COLO829 (cell line): ENCODE data around the gene DHCR7.
"Not testable (repeated sequence)": the region's sequence is repeated elsewhere in the genome, so short reads cannot be mapped to it uniquely, and the experiment has no call there.

Source experiments
- DNase-seq: peaks from one replicate; pipeline ENCODE4 v3.0.0; 2012; ENCODE audit warnings: low spot score

Gene DHCR7

DNA sequence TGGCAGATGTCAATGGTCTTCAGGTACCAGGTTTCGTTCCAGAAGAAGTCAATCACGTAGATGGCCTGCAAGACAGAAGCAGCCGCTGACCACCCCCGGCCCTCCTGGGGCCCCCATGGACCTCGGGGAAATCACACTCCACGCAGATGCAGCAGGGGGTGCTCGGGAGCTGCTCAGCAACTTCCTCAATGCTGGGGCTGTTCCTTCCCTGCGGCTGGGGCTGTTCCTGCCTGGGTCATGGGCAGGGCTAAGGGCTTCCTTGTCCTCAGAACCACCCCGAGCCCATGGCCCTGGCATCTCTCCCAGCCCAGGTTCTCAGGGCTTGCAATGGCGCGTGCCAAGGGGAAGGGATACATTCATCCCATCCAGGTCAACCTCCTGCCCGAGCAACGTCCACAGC is 10.3 kb downstream of the DHCR7 start:
- no peak for DNase-seq

GRCh38 chr11:71437399-71437798 is 10.8 kb downstream of the DHCR7 start:
- DNase-seq, result no peak

DNA sequence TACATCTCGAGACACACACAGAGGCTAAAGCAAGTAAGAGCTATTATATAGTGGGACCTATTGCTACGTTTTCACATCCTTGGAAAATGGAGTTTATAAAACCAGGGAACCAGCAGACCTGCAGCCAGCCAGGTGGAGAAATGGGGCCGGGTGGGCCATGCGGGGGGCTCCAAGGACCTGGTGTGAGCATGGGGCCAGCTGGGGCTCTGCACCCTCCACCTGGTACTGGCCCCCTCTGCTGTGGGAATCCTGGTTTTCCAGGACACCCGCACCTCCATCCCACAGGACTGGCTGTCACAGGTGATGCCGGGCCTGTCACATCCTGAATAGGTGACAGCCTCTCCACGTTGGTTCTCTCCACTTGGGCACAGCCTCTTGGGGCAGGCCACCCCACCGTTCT is 11.3 kb downstream of the DHCR7 start:
- no peak for DNase-seq

GRCh38 chr11:71435278-71435951 is 12.8 kb downstream of the DHCR7 start:
- DNase-seq, result no peak

DNA sequence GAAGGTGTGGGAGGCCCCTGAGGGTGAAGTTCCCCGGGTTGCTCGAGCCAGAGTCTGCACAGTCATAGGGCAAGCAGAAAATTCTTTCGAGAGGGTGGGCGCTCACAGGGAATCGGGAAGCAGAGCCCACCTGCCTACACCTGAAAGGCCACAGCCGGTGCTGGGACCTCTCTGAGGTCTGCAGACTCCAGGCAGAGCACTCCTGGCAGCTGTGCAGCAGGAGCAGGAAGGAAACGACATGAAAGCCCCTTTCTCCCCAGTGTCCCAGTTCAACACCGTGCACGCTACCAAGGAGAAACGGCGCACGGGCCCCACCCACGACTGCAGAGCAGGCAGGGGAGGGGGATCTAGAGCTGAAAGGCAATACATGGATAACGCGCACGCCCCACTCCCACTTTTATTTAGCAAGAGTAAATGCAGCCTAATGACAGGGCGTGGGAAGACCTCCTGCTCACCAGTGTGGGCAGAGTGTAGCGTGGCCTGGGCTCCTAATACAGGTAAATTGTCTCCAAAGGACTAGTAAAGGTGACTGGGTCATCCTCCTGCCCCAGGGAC is 13.5 kb downstream of the DHCR7 start:
- no peak for DNase-seq

DNA sequence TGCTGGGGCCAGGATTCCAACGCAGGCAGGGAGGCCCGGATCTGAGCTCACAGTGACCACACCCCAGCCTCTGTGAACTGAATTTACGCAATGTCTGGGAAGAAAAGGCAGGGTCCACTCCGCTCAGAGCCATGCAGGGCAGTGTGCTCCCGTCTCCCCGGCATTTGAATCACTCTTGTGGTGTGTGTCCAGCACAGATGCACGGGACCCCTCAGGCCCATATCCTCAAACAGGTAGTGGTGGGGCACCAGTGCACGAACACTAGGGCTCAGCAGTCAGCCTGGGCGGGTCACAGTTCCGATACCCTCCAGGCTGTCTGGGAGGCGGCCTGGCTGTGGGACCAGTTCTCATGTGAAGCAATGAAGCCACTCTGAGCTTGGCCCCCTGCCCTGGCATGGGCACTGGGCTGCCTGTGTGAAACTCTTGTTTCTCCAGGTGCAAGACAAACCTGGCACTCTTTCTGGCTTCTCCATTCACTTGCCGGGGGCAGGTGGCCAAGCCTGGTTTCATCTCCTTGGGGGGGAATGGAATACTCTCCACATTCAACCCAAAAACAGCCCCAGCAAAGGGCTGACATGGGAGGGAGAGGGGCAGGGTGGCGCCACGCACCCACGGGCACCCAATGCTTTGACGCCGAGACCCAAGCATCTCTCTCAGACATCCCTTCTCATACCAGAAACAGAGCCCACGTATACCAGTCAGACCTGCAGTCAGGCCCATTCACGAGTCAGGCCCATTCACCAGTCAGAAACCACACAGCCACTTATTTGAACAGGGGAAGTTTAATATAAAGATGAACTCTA is 14.3 kb downstream of the DHCR7 start:
- no peak for DNase-seq

GRCh38 chr11:71432761-71433647 is 15.2 kb downstream of the DHCR7 start:
- DNase-seq, result no peak

- no peak for DNase-seq
Observed at GRCh38 chr11:71431271-71431670, 16.9 kb downstream of the DHCR7 start.

DNA sequence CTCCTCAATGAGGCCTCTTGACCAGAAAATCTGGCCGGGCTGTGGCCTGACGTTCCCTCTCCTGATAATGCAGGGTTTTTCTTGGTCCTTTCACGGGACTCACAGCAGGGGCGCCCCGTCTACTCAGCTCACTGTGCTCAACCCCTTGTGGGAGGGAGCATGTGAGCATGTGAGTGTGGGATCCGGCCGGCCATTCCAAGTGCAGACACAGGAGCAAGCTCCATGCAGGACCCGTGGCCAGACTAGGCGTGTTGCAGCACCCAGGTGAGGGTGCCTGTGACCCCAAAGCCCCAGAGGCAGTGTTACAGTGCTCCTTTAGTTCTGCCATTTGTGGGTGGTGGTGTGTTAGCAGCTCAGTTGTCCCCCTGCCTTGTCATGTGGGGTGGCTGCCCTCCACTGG is 18.0 kb downstream of the DHCR7 start:
- no peak for DNase-seq

- no peak for DNase-seq
Observed at GRCh38 chr11:71429701-71430100, 18.5 kb downstream of the DHCR7 start.

DNA sequence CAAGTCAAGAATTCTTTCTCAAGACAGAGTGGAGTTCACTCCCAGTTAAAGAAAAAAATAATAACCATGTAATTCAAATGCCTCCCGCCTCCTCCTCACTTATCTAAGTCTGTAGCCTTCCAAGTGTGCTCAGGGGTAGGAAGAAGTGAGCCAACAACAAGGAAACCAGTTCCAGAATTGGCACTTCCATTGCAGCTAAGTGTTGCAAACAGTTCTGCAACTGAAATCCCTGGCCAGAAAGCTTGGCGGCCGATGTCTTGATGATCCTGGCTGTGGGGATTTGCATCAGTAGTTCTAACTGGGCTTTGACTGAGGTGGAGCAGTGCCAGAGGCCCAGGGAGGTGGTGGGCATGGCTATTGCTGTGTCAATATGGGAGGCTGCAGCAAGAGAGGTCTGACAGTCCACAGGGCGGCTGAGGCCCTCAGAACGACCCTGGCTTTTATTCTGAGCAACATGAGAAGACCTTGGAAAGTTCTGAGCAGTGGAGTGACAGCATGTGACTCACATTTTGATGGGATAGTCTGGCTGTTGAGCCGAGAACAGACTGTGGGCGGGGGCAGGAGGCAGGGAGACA is 19.2 kb downstream of the DHCR7 start:
- DNase-seq, result no peak

- DNase-seq, result no peak
Observed at GRCh38 chr11:71426413-71426812, 21.8 kb downstream of the DHCR7 start.

- DNase-seq, result no peak
Observed at GRCh38 chr11:71425860-71426259, 22.3 kb downstream of the DHCR7 start.

DNA sequence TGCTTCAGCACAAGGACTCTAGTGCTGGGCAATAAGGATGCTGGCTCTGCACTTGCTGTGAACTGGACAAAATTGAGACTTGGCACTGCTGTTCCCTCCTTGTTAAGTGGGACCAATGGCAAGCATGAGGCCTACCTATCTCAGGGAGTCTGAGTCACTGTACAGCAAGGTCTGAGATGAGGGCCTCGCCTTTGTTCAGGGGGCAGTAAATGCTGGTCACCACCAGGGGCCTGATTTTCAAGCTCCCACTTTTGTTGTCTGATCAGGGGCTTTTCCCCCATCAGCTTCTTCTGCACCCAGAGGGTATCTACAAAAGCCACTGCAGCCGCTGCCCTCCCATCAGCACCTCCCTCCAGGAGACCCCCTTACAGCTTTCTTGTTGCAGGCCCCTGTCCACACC is 22.8 kb downstream of the DHCR7 start:
- DNase-seq, result no peak

GRCh38 chr11:71423181-71423790 is 24.9 kb downstream of the DHCR7 start:
- peak; percentile 65 for DNase-seq

DNA sequence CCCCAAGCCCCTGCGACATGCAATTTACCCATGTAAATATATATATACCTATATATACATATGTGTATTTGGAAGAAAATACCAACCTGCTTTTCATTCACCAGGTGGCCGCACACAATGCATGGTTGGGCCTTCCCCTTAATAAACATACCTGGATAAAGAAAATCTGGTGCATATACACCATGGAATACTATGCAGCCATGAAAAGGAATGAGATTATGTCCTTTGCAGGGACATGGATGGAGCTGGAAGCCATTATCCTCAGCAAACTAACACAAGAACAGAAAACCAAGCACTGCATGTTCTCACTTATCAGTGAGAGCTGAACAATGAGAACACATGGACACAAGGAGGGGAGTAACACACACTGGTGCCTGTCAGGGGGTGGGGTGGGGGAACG is 25.9 kb downstream of the DHCR7 start:
- DNase-seq, result not testable (repeated sequence)

- no peak for DNase-seq
Observed at GRCh38 chr11:71421392-71421950, 26.7 kb downstream of the DHCR7 start.

DNA sequence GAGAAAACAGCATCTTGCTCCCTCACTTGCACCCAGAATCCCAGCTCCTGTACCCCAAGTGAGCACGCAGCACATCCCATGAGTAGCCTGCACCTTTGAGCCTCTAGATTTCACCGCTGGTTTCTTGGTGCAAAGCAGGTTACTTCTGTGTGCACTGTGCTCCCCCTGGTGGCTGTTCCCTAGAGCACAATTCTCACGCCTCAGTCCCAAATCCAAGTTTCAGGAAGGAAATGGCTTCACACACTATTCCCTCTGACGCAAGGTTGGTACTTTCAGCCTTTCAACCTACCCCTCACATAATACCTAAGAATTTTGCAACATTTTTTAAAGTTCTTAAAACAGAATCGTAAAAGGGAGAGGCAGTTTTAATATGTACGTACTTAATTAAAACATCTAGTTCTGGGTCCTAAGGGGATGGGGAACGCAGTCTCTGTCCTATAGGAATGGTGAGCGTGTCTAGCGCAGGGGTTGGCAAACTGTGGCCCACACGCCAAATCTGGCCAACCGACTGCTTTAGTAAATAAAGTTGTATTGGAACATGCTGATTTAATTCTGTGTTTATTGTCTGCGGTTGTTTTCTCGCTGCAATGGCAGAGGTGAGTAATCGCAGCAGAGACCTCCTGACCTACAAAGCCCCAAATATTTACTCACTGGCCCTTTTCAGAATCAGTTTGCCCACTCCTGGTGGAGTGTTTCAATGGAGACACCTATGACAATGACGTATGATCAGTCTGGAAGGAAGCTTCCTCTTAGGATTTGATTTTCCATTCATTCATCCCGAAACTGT is 27.5 kb downstream of the DHCR7 start:
- DNase-seq, result peak; percentile 73

GRCh38 chr11:71418643-71419042 is 29.6 kb downstream of the DHCR7 start:
- DNase-seq, result no peak

GRCh38 chr11:71414645-71415044 is 33.5 kb downstream of the DHCR7 start:
- DNase-seq, result no peak
